ES-I3 (cell line): ENCODE data around the gene FOXF2.

Experiments
- H3K36me3 ChIP-seq: 2 replicates; pipeline ENCODE4 v1.6.1; 2013; ENCODE audit warnings: mild to moderate bottlenecking, low read length, control low read depth, moderate library complexity; ENCODE audit not compliant: insufficient read depth
- H3K4me1 ChIP-seq: 2 replicates; pipeline ENCODE4 v1.6.1; 2013; ENCODE audit warnings: mild to moderate bottlenecking, control low read depth, low read length; ENCODE audit not compliant: insufficient read depth
- H3K9ac ChIP-seq: 2 replicates; pipeline ENCODE4 v1.6.1; 2013; ENCODE audit warnings: low read depth, mild to moderate bottlenecking, low read length, moderate library complexity
- H3K9me3 ChIP-seq: 2 replicates; pipeline ENCODE4 v1.6.1; 2013; ENCODE audit warnings: mild to moderate bottlenecking, low read length, moderate library complexity; ENCODE audit not compliant: control insufficient read depth, insufficient read depth

FOXF2 gene

DNA sequence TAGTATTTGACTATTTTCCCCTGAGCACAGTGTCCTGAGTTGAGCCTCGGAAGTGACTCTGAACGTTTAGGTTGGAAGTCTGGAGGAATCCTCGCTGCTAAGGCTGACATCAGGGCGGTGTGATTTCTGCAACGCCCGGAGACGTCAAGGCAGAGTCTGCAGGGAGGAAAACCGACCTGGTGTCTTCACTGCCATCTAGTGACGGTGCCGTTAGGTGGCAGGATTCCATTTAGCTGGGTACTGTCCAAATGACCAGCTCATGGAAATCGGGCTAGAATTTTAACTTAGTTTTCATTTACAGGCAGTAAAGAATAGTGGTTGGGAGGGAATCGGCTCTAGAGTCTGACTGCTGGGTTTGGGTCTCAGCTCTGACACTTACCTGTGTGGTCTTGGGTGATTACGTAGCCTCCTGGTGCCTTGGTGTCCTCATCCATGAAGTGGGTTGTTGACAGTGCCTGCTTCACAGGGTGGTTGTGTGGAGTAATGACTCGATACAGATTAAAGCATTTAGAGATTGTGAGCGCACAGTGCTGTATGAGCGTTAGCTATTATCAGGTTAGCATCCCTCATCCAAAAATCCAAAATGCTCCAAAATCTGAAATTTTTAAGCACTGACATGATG is 35.0 kb downstream of the FOXF2 start:
- H3K9ac ChIP-seq, result no peak overlapping the region
- no peaks in the 10 kb centered on the region for H3K36me3 ChIP-seq
- no peaks in the 10 kb centered on the region for H3K9me3 ChIP-seq
- H3K4me1 ChIP-seq, result no peaks in the 10 kb centered on the region

DNA sequence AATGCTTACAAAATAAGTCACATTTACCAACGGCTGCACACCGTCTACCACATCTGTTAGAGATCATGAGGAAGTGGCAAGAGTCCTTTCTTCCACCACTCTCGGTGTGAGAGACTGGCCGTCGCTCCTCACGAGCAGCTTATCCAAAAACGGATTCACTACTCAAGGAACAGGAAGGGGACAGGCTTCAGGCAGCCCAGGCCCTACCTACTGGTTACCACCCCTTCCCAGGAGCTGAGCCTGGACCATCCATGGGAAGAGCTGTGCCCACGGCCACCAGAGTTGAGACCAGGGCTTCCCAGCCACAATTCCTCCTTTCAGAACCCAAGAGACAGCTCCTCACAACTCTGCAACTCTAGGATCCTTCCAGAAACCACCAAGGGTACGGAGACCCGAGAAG is 37.0 kb downstream of the FOXF2 start:
- H3K36me3 ChIP-seq, result no peaks in the 10 kb centered on the region
- H3K4me1 ChIP-seq, result no peaks in the 10 kb centered on the region
- H3K9me3 ChIP-seq, result no peaks in the 10 kb centered on the region
- H3K9ac ChIP-seq, result no peak overlapping the region

DNA sequence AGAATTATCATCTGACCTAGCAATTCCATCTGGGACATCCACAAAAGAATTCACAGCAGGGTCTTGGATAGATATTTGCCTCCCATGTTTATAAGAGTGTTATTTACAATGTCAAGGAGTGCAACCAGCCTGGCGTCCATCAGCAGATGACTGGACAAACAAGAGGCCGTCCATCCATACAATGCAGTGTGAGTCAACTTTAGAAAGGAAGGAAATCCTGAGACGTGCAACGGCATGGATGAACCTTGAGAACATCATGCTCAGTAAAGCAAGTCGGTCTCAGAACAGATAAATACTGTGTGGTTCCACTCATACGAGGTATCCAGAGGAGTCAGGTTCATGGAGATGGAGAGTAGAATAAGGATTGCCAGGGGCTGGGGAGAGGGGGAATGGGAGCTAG is 46.4 kb downstream of the FOXF2 start:
- H3K9ac ChIP-seq, result no peak overlapping the region
- no peaks in the 10 kb centered on the region for H3K36me3 ChIP-seq
- no peaks in the 10 kb centered on the region for H3K9me3 ChIP-seq
- H3K4me1 ChIP-seq, result peaks cover 5% of the 10 kb centered on the region

DNA sequence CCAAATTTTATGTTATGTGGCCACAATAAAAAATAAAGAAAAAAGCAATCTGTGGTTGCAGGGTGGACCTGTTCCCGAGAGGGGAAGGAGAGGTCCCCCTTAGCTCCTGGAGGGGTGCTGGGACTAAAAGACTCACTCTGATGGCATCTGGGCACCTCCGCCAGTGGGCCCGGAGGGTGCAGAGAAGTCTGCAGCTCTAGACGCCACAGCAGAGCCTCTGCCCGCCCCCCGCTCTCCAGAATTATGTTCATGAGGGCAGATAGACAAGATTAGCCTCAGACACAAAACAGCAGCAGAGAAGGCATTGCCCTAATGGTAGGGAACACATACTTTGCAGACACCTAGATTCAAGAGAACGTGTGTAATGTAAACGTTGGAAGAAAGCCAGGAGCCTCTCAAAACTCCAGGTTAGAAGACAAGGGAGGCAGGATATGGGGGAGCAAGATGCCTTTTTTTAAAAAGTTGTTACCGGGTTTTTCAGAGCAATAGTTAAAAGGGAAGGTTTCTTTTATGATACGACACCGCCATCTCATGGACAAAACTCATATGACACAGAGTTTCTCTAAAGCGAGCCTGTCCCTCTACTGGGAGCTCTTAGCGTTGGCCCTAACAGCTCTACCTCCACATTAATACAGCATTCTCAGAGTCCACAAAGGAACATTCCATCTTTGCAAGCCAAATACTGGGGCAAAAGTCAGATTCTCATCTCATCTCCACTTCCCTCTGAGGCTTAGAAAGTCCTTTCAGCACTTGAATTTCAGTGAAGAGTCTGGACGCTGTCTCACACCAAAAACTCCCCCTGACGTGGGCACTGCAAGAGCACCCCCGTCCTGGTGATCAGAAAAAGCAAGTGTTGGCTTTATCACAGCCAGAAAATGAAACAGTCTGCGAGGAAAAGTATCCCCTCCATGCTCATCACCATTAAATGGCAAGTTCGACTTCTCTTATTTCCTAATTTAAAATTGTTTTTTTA is 47.2 kb downstream of the FOXF2 start:
- Histone ChIP-seq H3K36me3 (no peaks in the 10 kb centered on the region), H3K4me1 (peaks cover 5% of the 10 kb centered on the region), H3K9ac (no peak overlapping the region), H3K9me3 (no peaks in the 10 kb centered on the region)

DNA sequence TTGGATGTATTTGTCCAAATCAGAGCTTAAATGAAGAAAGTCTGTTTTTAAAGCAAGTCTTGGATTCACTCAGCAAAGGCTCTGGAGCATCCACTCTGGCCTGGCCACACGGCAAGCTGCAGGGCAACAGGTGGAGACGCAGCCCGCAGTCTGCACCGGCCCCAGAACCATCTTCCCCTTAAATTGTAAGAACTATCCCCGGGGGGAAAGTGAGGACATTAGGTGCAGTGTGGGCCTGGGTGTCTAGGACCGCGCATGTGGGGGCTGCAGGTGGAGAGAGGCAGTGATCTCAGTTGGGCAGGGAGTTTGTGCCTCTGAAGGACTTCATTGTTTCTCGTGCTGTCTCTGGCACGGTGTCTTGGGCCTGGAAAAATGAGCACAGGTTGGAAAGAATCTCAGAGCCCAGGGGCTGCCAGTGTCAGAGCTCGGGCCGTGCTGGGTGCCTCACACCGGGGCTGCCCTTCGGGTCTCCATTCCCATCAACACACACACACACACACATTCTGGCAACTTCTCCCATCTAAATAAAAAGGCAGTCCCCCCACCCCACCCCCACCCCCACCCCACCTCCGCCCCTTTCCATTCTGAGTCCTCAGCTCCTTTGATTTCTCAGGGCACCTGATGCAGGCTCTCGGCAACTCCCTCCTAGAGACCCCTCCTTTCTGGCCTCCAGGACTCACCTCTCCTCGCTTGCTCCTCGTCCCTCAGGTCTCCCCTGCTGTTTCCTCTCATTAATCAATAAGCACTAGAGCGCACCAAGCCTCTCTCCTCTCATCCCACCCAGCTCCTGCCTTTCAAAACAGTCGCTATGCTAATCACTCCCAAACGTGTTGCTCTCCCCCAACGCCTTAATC is 48.4 kb downstream of the FOXF2 start:
- Histone ChIP-seq H3K9ac (peak overlapping the region; percentile 6; the same call in 1 of the 2 replicates), H3K36me3 (no peaks in the 10 kb centered on the region), H3K4me1 (peaks cover 5% of the 10 kb centered on the region), H3K9me3 (no peaks in the 10 kb centered on the region; the same call in 1 of the 2 replicates)

DNA sequence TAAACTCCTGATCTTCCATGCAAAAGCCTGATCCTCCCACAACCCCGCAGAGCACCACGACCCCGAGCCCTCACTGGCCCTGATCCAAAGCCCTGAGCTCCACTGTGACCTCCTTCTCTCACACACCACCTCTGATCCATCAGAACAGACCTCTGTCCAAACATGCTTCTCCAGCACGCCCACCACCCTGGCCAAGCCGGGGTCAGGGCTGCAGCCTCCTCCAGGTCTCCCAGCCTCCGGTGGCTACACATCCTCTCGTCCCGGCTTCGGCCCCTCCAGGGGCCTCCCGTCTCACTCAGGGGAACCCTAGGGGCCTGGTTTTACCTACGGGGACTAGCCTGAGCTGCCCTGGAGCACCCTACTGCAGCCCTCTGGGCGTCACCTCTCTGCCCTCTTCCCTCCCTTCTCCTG is 49.1 kb downstream of the FOXF2 start:
- H3K9ac ChIP-seq, result peak overlapping the region; percentile 6; the same call in 1 of the 2 replicates
- no peaks in the 10 kb centered on the region for H3K36me3 ChIP-seq
- peaks cover 5% of the 10 kb centered on the region for H3K4me1 ChIP-seq
- H3K9me3 ChIP-seq, result no peaks in the 10 kb centered on the region; the same call in 1 of the 2 replicates

DNA sequence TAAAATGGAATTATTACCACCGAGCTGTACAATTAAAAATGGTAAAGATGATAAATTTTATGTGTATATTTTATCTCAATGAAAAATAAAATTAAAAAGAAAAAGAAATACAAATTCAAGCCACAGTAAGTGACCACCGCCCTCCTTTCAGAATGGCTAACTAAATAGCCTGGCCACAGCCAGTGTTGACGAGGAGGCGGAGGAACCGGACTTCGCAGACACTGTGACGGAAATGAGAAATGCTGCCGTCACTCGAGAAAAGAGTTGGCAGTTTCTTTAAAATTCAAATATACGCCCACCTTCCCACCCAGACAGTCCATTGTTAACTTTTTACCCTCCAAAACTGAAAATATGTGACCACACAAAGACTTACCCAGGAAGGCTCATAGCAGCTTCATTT is 50.0 kb downstream of the FOXF2 start:
- no peaks in the 10 kb centered on the region for H3K36me3 ChIP-seq
- peaks cover 5% of the 10 kb centered on the region for H3K4me1 ChIP-seq
- H3K9ac ChIP-seq, result no peak overlapping the region
- no peaks in the 10 kb centered on the region; the same call in 1 of the 2 replicates for H3K9me3 ChIP-seq

DNA sequence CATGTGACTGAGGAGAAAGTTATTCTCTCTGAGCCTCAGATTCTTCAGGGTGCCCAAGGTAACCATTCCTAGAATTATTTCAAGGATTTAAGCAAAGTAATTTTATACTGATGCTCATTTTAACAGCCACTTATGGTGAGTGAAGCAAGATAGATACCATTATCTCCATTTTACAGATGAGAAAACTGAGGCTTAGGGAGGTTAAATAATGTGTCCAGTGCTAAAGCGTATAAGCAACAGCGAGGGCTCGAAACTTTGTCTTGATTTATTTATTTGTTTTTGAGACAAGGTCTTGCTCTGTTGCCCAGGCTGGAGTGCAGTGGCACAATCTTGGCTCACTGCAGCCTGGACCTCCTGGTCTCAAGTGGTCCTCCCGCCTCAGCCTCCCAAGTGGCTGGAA is 53.6 kb downstream of the FOXF2 start:
- H3K4me1 ChIP-seq, result peaks cover 5% of the 10 kb centered on the region
- no peaks in the 10 kb centered on the region for H3K36me3 ChIP-seq
- H3K9ac ChIP-seq, result no peak overlapping the region
- H3K9me3 ChIP-seq, result no peaks in the 10 kb centered on the region; the same call in none of the 2 replicates
